ENCODE measurements around the gene CNTLN.

CNTLN gene

GRCh38 chr9:17230646-17231045, 95.8 kb downstream of the CNTLN start:
- TF ChIP-seq CREB1 (IDR thresholded peaks at IDR 0.05; ENCODE audit: low read depth) (no peak), FOXM1 (IDR thresholded peaks at IDR 0.05; ENCODE audit: borderline replicate concordance, low read depth) (no peak), RAD21 (IDR thresholded peaks at IDR 0.05; ENCODE audit: low read depth) (no peak), EGR1 (IDR thresholded peaks at IDR 0.05) (no peak), TCF12 (IDR thresholded peaks at IDR 0.05; ENCODE audit: low read depth) (no peak)

DNA sequence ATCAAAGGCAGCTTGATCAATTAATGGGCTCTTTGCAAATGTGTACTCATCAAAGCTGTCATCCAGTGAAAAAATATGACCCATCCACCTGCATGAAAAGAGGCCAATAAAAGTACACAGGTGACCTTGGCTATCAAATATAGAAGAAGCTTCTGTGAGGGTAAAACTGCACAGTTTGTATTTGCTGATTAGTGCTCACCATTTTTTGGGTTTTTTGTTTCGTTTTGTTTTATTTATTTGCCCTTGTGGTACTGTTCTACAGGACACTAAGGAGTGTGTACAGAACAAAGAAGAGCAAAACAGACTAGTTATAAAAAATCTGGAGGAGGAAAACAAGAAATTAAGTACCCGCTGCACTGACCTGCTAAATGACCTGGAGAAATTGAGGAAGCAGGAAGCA, 101.3 kb downstream of the CNTLN start:
- TF ChIP-seq, protein P1, sequence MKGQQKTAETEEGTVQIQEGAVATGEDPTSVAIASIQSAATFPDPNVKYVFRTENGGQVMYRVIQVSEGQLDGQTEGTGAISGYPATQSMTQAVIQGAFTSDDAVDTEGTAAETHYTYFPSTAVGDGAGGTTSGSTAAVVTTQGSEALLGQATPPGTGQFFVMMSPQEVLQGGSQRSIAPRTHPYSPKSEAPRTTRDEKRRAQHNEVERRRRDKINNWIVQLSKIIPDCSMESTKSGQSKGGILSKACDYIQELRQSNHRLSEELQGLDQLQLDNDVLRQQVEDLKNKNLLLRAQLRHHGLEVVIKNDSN (IDR thresholded peaks at IDR 0.05), result no peak
- TF ChIP-seq EGR1 (IDR thresholded peaks at IDR 0.05), result no peak
- TF ChIP-seq TAF1 (IDR thresholded peaks at IDR 0.05; ENCODE audit: low read depth), result no peak
- TF ChIP-seq, protein P2, sequence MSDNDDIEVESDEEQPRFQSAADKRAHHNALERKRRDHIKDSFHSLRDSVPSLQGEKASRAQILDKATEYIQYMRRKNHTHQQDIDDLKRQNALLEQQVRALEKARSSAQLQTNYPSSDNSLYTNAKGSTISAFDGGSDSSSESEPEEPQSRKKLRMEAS (IDR thresholded peaks at IDR 0.05), result no peak
- no peak for TF ChIP-seq NFIC (IDR thresholded peaks at IDR 0.05)
- no peak for TF ChIP-seq TEAD4 (IDR thresholded peaks at IDR 0.05)
- no peak for TF ChIP-seq RAD21 (IDR thresholded peaks at IDR 0.05; ENCODE audit: low read depth)
- TF ChIP-seq FOXM1 (IDR thresholded peaks at IDR 0.05; ENCODE audit: borderline replicate concordance, low read depth), result no peak
- no peak for TF ChIP-seq EP300 (IDR thresholded peaks at IDR 0.05; ENCODE audit: borderline replicate concordance)
- TF ChIP-seq ZBTB7A (IDR thresholded peaks at IDR 0.05; ENCODE audit: low read depth), result no peak
- no peak for TF ChIP-seq CREB1 (IDR thresholded peaks at IDR 0.05; ENCODE audit: low read depth)
- TF ChIP-seq, protein P3, sequence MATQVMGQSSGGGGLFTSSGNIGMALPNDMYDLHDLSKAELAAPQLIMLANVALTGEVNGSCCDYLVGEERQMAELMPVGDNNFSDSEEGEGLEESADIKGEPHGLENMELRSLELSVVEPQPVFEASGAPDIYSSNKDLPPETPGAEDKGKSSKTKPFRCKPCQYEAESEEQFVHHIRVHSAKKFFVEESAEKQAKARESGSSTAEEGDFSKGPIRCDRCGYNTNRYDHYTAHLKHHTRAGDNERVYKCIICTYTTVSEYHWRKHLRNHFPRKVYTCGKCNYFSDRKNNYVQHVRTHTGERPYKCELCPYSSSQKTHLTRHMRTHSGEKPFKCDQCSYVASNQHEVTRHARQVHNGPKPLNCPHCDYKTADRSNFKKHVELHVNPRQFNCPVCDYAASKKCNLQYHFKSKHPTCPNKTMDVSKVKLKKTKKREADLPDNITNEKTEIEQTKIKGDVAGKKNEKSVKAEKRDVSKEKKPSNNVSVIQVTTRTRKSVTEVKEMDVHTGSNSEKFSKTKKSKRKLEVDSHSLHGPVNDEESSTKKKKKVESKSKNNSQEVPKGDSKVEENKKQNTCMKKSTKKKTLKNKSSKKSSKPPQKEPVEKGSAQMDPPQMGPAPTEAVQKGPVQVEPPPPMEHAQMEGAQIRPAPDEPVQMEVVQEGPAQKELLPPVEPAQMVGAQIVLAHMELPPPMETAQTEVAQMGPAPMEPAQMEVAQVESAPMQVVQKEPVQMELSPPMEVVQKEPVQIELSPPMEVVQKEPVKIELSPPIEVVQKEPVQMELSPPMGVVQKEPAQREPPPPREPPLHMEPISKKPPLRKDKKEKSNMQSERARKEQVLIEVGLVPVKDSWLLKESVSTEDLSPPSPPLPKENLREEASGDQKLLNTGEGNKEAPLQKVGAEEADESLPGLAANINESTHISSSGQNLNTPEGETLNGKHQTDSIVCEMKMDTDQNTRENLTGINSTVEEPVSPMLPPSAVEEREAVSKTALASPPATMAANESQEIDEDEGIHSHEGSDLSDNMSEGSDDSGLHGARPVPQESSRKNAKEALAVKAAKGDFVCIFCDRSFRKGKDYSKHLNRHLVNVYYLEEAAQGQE (IDR thresholded peaks at IDR 0.05; ENCODE audit: low read depth), result no peak
- no peak for TF ChIP-seq YY1 (IDR thresholded peaks at IDR 0.05; ENCODE audit: low read depth)
- no peak for TF ChIP-seq CEBPB (IDR thresholded peaks at IDR 0.05)
- TF ChIP-seq TCF12 (IDR thresholded peaks at IDR 0.05; ENCODE audit: low read depth), result no peak

- TF ChIP-seq, protein P3 (IDR thresholded peaks at IDR 0.05; ENCODE audit: low read depth), result no peak
- TF ChIP-seq, protein P2 (IDR thresholded peaks at IDR 0.05), result no peak
- TF ChIP-seq CEBPB (IDR thresholded peaks at IDR 0.05), result no peak
- TF ChIP-seq NFIC (IDR thresholded peaks at IDR 0.05), result no peak
- no peak for TF ChIP-seq ZBTB7A (IDR thresholded peaks at IDR 0.05; ENCODE audit: low read depth)
- TF ChIP-seq YY1 (IDR thresholded peaks at IDR 0.05; ENCODE audit: low read depth), result no peak
- no peak for TF ChIP-seq TEAD4 (IDR thresholded peaks at IDR 0.05)
- TF ChIP-seq EP300 (IDR thresholded peaks at IDR 0.05; ENCODE audit: borderline replicate concordance), result no peak
- TF ChIP-seq, protein P1 (IDR thresholded peaks at IDR 0.05), result no peak
- TF ChIP-seq TCF12 (IDR thresholded peaks at IDR 0.05; ENCODE audit: low read depth), result no peak
- TF ChIP-seq RAD21 (IDR thresholded peaks at IDR 0.05; ENCODE audit: low read depth), result no peak
- no peak for TF ChIP-seq TAF1 (IDR thresholded peaks at IDR 0.05; ENCODE audit: low read depth)
- no peak for TF ChIP-seq CREB1 (IDR thresholded peaks at IDR 0.05; ENCODE audit: low read depth)
- TF ChIP-seq FOXM1 (IDR thresholded peaks at IDR 0.05; ENCODE audit: borderline replicate concordance, low read depth), result no peak
Measured at GRCh38 chr9:17246770-17247169, 111.9 kb downstream of the CNTLN start.

- TF ChIP-seq NFIC (IDR thresholded peaks at IDR 0.05) (no peak), ZBTB7A (IDR thresholded peaks at IDR 0.05; ENCODE audit: low read depth) (no peak), TEAD4 (IDR thresholded peaks at IDR 0.05) (no peak), RAD21 (IDR thresholded peaks at IDR 0.05; ENCODE audit: low read depth) (no peak), TAF1 (IDR thresholded peaks at IDR 0.05; ENCODE audit: low read depth) (no peak), TCF12 (IDR thresholded peaks at IDR 0.05; ENCODE audit: low read depth) (no peak), YY1 (IDR thresholded peaks at IDR 0.05; ENCODE audit: low read depth) (no peak)
Measured at GRCh38 chr9:17251100-17251499, 116.3 kb downstream of the CNTLN start.

GRCh38 chr9:17268531-17269188, 133.8 kb downstream of the CNTLN start:
- peak; percentile 53 for TF ChIP-seq YY1 (IDR thresholded peaks at IDR 0.05; ENCODE audit: low read depth)

DNA sequence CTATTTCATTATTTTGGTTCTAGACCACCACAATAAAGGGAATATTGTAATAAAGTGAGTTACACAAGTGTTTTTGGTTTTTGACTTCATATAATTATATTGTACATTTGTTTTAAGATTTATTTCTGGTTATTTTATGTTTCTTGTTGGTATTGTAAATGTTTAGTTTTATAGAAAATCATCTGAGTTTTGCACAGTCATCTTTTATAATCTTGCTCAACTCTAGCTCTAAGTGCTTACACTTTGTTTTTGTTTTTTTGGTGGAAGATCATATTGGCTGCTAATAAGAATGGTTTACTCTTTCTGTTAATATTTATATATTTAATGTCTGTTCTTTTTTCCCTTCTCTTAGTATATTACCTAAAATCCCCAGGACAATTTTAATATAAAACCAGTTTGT, 135.0 kb downstream of the CNTLN start:
- TF ChIP-seq EGR1 (IDR thresholded peaks at IDR 0.05) (no peak), FOXM1 (IDR thresholded peaks at IDR 0.05; ENCODE audit: borderline replicate concordance, low read depth) (no peak), YY1 (IDR thresholded peaks at IDR 0.05; ENCODE audit: low read depth) (no peak), TCF12 (IDR thresholded peaks at IDR 0.05; ENCODE audit: low read depth) (no peak), RAD21 (IDR thresholded peaks at IDR 0.05; ENCODE audit: low read depth) (no peak), TAF1 (IDR thresholded peaks at IDR 0.05; ENCODE audit: low read depth) (no peak)
- TF ChIP-seq, protein P1 (IDR thresholded peaks at IDR 0.05), result no peak
- TF ChIP-seq, protein P3 (IDR thresholded peaks at IDR 0.05; ENCODE audit: low read depth), result no peak

Data from Ishikawa (cell line).